ENCODE measurements around the gene DMD.

DMD gene

GRCh38 chrX:32443841-32444240 lies 767.5 kb downstream of the DMD start:
- TF ChIP-seq CTCF (IDR thresholded peaks at IDR 0.05; ENCODE audit: control insufficient read depth, insufficient read depth, low read depth, low read length, missing control alignments): no peak
- H3K4me3 ChIP-seq (ENCODE audit: control insufficient read depth, low read depth, low read length): no peak overlapping the region
- DNase-seq (ENCODE audit: low read depth): no peak

- DNase-seq (ENCODE audit: low read depth): no peak
- no peak for TF ChIP-seq CTCF (IDR thresholded peaks at IDR 0.05; ENCODE audit: control insufficient read depth, insufficient read depth, low read depth, low read length, missing control alignments)
- no peak overlapping the region for H3K4me3 ChIP-seq (ENCODE audit: control insufficient read depth, low read depth, low read length)
Observed at GRCh38 chrX:32421266-32421665, 790.1 kb downstream of the DMD start.

GRCh38 chrX:32408389-32408788 lies 803.0 kb downstream of the DMD start:
- TF ChIP-seq CTCF (IDR thresholded peaks at IDR 0.05; ENCODE audit: control insufficient read depth, insufficient read depth, low read depth, low read length, missing control alignments): no peak
- H3K4me3 ChIP-seq (ENCODE audit: control insufficient read depth, low read depth, low read length): no peak overlapping the region
- DNase-seq (ENCODE audit: low read depth): no peak

- no peak for DNase-seq (ENCODE audit: low read depth)
- TF ChIP-seq CTCF (IDR thresholded peaks at IDR 0.05; ENCODE audit: control insufficient read depth, insufficient read depth, low read depth, low read length, missing control alignments): no peak
- H3K4me3 ChIP-seq (ENCODE audit: control insufficient read depth, low read depth, low read length): no peak overlapping the region
Observed at GRCh38 chrX:32397562-32398216, 813.7 kb downstream of the DMD start.

- TF ChIP-seq CTCF (IDR thresholded peaks at IDR 0.05; ENCODE audit: control insufficient read depth, insufficient read depth, low read depth, low read length, missing control alignments): no peak
- no peak overlapping the region for H3K4me3 ChIP-seq (ENCODE audit: control insufficient read depth, low read depth, low read length)
- no peak for DNase-seq (ENCODE audit: low read depth)
Observed at GRCh38 chrX:32395878-32396277, 815.5 kb downstream of the DMD start.

- TF ChIP-seq CTCF (IDR thresholded peaks at IDR 0.05; ENCODE audit: control insufficient read depth, insufficient read depth, low read depth, low read length, missing control alignments): no peak
- no peak overlapping the region for H3K4me3 ChIP-seq (ENCODE audit: control insufficient read depth, low read depth, low read length)
- no peak for DNase-seq (ENCODE audit: low read depth)
Observed at GRCh38 chrX:32392655-32393054, 818.7 kb downstream of the DMD start.
